ENCODE results near the gene MEF2B.

DNA sequence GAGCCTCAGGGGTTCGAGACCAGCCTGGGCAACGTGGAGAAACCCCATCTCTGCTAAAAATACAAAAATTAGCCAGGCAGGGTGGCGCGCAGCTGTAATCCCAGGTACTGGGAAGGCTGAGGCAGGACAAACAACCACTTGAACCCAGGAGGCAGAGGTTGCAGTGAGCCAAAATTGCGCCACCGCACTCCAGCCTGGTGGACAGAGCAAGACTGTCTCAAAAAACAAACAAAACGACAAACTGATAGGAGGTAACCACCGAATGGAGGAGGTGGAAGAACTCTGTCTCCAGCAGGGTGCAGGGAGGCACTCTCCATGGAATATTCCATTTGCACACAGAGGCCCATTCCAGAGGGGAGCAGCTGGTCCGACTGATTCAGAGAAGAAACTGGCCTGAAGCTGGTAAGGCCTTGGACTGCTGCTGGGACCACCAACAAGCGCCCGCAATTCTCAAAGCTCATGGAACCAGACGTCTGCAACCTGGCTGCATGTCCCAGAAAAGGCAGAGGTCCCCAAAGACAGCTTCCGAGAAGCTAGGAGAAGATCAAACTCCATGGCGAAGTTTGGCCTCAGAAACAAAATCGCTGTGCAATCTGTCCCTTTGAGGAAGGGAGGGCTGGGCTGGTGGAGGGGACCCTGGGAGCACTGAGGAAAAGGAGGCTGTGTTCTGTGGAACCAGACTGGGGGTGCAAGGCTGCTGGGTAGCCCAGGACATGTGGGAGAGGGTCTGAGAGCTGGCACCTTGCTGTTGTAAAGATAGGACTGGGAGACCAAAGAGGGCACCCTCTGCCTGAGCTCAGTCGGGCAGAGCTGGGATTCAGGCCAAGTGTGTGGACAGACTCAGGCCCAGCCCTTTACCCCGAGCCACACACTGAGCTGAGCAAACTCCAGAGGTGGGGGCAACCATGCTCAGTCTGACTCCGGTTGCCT is 71.1 kb downstream of the MEF2B start:
- TF ChIP-seq ZFX (IDR thresholded peaks at IDR 0.05), result no peak
- TF ChIP-seq, protein P1, sequence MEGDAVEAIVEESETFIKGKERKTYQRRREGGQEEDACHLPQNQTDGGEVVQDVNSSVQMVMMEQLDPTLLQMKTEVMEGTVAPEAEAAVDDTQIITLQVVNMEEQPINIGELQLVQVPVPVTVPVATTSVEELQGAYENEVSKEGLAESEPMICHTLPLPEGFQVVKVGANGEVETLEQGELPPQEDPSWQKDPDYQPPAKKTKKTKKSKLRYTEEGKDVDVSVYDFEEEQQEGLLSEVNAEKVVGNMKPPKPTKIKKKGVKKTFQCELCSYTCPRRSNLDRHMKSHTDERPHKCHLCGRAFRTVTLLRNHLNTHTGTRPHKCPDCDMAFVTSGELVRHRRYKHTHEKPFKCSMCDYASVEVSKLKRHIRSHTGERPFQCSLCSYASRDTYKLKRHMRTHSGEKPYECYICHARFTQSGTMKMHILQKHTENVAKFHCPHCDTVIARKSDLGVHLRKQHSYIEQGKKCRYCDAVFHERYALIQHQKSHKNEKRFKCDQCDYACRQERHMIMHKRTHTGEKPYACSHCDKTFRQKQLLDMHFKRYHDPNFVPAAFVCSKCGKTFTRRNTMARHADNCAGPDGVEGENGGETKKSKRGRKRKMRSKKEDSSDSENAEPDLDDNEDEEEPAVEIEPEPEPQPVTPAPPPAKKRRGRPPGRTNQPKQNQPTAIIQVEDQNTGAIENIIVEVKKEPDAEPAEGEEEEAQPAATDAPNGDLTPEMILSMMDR (conservative IDR thresholded peaks at IDR 0.05), result no peak
